ENCODE data around the gene PHF3.
A peak's percentile ranks its signal among the peaks of the same experiment; 100 is the strongest.

The PHF3 gene, protein sequence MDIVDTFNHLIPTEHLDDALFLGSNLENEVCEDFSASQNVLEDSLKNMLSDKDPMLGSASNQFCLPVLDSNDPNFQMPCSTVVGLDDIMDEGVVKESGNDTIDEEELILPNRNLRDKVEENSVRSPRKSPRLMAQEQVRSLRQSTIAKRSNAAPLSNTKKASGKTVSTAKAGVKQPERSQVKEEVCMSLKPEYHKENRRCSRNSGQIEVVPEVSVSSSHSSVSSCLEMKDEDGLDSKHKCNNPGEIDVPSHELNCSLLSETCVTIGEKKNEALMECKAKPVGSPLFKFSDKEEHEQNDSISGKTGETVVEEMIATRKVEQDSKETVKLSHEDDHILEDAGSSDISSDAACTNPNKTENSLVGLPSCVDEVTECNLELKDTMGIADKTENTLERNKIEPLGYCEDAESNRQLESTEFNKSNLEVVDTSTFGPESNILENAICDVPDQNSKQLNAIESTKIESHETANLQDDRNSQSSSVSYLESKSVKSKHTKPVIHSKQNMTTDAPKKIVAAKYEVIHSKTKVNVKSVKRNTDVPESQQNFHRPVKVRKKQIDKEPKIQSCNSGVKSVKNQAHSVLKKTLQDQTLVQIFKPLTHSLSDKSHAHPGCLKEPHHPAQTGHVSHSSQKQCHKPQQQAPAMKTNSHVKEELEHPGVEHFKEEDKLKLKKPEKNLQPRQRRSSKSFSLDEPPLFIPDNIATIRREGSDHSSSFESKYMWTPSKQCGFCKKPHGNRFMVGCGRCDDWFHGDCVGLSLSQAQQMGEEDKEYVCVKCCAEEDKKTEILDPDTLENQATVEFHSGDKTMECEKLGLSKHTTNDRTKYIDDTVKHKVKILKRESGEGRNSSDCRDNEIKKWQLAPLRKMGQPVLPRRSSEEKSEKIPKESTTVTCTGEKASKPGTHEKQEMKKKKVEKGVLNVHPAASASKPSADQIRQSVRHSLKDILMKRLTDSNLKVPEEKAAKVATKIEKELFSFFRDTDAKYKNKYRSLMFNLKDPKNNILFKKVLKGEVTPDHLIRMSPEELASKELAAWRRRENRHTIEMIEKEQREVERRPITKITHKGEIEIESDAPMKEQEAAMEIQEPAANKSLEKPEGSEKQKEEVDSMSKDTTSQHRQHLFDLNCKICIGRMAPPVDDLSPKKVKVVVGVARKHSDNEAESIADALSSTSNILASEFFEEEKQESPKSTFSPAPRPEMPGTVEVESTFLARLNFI (N-terminal part only)

DNA sequence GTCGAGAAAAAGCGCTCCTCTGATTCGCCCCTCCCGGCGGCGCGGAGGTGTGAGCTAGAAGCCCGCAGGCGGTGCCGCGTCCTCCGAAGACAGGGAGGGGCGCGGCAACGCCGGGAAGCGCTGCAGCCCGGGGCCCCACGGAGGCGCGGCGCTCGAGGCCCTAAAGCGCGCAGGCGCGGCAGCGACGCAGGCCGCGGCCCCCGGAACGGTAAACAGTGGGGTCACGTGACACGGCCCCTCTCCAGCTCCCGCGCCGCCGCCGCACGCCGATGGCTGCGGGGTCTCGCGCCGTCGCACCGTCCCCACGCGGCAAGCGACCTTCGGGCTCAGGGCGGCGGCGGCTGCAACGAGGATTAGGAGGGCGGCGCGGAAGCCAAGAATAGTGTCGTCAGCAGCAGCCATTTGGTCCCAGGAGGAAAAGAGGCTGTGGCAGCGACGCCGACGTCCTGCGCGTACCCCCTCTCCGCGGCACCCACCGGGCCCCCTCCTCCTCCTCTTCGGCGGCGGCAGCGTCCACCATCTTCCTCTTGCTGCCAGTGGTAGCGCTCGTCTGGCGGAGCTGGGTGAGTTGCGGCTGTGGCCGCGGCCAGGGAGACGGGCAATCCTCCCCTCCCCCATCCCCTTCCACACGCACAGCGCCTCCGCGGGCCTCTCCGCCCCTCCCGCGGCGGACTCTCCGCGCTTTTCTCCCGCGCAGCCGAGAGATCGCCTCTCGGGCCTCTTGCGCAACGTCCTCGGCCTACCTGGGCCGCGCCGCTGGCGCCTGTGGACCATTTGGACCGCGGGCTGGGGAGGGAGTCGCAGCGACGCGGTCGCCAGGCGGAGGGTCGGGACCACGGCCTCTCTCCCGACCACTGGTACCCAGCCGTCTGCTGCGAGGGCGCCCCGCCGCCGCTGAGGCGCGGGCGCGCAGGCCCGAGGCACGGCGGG, at the start of gene PHF3:
PHF3 (plus strand) TSS at position 215 of the 930 bp plus-strand sequence. CDS start 10,750 bp downstream, outside the sequence.
- peak; percentile 24 to 97 (median 90) for DNase-seq

DNA sequence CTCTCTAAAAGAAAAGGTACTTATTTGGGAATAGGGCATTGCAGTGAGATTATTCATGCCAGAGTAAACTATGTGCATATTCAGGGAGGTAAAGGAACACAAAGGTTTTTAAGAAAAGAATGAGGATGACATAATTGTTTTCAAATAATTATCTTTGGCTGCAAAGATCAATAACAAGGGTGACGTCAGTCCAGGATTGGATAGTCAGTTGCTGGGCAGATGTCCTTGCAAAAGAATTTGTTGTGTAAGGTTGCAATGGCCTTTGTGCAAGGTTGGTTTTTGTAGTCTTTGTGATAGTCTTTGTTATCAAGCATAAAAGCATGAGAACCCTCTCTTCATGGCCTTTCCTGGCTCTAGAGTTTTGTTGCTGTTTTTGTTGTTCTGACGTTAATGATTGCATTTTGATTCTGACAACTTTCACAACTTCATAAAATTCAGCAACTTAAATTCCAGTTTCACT, 45.6 kb upstream of the PHF3 start:
- DNase-seq = no peak

DNA sequence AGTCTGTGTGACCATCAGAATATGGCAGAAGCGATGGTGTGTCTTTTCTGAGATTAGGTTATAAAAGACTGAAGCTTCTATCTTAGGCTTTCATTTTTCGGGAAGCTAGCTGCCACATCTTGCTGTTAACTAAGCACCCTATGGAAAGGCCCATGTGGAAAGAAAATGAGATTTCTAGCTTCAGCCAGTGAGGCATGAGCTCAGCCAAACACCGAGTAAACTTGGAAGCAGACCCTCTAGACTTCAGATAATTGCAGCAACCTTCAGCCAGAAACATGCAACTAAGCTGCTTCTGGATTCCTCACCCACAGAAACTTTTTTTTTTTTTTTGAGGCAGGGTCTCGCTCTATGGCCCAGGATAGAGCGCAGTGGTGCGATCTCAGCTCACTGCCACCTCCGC, 42.7 kb upstream of the PHF3 start:
- DNase-seq = no peak

DNA sequence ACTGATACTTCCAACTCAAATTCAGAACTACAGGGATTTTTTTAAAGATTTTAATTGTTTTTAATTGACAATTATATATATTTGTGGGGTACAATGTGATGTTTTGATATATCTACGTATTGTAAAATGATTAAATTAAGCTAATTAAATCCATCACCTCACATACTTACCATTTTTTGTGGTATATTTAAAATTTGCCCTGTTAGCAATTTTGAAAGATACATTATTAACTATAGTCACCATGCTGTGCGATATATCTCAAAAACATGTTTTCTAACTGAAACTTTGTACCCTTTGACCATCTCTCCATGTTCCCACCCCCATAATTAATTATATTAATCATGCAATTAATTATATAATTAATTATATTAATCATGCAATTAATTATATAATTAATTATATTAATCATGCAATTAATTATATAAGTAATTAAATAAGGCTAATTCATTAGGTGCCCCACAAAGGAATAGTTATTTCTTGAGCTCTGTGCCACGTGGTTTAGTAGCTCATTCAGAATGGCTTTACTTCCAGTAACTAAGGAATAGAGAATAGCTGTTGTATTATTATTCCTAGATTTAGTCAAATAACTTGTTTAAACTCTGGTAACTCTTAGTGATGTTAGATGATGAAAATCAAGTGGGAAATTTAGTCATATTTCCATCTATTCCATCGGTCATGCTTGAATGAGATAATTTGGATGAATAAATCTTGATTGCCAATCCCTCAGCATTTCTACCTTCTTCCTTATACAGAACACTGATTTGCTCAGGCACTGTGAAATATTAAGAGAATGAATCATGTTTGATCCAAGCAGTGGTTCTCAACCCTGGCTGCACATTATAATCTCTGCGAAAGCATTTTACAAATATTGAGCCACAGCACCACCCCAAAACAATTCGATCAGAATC, 38.2 kb upstream of the PHF3 start:
- no peak for DNase-seq

DNA sequence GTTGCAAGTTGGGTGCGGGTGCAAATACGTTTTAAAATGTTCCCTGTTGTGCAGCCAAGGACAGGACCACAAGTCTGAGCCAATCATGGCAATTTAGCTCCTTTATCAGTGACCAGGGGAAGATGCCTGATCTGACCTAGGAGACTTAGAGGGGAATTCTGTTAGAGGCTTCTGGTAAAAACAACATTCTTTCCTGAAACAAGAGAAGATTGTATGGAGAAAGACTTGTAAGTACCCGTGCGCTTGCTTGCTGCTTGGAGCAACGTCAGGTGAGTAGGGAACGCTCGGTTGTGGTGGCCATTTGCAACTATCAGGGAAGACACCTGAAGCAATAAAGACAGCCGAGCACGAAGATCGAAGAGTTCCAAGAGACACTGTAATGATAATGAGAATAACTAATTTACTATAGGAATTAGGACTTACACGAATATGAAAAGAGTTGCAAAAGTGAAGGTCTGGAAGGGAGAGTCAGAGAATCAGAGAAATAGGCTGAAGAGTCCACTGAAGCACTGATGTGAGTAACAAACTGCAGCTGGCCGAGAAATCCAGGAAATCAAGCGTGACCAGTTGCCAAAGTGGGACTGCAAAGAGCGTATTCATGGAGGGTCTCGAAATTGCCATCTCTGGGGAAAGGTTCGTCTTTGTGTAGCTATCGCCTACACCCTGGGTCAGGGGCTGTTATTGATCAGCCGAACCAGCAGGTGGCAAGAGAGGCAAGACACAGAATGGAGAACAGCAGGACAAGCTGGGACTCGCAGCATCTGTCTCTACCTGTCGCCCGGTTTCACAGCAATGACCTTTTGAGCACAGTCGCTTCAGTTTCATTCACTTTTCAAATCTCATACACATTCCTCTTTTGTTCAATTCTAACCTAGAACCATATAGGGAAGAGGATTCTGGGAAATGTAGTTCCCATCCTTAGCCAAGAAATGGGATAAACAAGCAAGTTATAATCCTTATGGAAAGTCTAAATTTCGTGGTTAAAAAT, 37.3 kb upstream of the PHF3 start:
- peak in 57 of 58 donors; percentile 1 to 81 (median 53) for DNase-seq

DNA sequence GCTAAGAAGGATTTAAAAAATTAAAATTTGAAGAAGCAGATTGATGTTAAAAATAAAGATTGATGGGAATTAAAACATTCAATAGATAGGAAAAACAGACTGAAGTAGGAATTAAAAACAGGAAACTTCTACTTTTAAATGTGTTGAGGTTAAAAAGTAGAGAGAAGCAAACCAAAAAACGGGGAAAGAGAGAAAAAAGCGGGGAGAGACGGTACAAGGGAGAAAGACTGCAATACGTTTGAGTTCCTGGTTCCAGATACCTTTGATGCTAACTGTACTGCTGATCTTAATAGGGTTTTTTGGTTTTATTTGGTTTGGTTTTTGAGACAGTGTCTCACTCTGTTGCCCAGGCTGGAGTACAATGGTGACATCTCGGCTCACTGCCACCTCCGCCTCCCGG, 36.4 kb upstream of the PHF3 start:
- no peak for DNase-seq

DNA sequence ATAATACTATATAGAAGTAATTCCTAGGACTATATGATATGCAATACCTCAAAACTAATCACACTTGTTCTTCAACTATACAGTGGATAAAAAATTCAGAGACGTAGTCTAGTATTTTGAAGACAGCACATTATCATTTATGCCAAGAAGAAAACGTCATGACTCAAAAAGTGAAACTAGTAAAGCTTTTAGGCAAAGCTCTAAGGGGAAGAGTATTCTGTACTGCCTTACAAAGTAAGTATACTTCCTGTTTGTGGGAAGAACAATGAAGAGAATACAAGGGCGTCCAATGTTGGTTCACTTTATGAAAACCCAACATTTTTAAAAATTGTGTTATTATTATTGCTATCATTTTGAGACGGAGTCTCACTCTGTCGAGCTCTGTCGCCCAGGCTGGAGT, 35.5 kb upstream of the PHF3 start:
- no peak for DNase-seq

DNA sequence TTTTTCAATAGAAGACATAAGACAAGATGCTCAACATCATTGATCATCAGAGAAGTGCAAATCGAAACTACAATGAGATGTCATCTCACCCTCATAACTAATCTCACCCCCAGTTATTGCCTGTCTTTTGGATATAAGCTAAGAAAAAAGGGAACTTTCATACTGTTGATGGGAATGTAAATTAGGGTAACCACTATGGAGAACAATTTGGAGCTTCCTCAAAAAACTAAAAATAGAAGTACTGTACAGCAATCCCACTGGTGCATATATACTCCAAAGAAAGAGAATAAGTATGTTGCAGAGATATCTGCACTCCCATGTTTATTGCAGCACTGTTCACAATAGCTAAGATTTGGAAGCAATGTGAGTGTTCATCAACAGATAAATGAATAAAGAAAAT, 26.4 kb upstream of the PHF3 start:
- no peak for DNase-seq

DNA sequence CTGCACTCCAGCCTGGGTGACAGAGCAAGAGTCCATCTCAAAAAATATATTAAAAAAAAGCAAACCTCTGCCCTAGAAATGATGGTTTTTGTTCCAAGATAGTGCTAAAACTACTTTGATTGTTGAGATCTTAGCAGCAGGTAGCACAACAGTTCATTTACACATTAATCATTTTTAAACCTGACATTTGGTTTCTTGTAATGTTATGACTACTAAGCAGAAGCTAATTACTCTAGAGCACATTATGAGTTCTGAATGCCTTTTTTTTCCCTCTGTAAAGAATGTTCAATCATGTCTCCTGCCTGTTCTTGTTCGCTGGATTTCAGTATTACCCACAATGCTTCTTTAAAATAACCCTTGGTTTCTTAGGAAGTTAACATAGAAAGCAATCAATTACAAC, 24.7 kb upstream of the PHF3 start:
- DNase-seq = no peak

DNA sequence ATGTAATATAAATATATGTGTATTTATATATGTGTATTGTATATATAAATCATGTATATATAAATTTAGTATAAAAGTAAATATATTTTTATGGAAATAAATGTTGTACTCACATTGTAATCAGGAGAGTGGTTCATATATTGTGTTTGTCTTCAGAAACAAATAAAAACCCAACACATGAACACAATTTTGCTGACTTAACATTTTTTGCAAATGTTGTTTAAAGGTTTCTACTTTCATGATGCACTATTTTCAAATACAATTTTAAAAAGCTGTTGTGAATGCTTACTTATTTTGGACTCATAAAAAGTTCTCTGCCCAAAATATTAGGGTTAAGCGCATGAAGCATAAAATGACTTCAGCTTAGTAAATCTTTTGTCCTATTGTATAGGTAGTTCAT, 24.0 kb upstream of the PHF3 start:
- no peak for DNase-seq

DNA sequence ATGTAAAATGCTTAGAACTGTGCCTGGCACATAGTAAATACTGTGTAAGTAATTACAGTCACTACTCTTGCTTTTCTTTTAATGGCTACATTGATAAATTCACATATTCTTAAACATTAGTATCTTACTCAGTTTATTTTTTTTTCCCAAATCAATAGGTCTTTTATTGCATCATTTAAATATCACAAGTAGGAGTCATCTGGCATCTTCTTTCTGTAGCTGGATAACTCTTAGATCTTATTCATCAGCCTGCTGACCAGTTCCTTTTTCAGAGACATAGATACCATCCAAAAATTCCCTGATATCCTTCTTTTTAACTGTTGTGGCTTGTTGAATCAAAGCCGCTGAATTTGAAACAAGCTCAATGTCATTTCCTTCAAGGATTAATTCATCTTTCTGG, 20.0 kb upstream of the PHF3 start:
- no peak for DNase-seq

DNA sequence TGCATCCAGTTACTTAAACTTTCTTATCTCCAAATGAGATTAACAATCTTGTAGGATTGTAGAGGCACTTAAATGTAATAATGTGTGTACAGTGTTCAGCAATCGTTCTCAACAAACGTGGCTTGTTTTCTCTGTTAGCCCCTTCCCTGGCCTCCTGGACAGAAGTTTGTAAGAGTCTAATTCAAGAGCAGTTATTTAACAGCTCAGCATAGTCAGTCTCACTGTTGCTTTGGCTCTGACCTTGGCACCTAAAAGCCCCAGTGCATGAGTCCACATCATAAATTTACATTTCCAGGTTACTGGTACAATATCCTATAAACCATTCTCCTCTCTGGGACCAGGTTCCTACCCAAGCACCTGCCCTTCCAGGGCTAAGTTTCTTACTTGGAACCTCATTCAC, 11.5 kb upstream of the PHF3 start:
- no peak for DNase-seq

DNA sequence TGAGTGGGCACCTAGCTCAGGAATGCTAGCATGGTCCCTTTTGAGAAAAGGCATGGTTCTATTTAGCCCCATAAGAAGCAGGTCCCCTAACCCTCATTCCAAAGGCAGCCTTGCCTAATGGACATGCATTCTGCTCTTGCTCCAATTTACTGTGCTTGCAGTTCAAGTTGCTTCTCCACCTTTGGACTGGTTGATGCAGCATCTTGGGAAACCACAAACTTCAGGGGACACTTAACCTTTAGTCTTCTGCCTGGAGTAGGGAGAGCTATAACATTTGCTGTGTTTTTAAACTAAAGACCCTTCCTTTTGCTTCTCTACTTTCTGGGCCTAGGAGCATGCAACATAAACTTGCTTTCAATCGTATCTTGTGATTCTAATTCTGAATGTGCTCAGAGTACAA, 5.1 kb upstream of the PHF3 start:
- DNase-seq = no peak

DNA sequence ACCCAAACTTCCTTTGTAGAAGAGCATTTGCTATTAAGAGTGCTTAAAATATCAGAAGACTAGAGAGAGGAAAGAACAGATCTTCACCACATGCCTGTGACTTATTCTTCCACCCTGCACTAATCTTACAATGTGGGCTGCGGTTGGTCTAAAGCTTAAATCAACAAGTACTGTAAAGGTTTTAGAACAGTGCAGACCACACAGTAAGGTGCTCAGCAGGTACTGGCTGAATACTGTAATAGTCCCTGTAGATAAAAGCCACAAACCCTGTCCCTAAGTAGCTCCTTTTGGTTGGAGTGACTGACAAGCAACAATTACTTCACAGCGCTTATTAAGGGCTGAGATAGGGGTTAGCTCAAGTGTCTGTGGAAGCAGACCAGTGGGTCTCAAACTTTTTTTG, 972 bp upstream of the PHF3 start:
- DNase-seq = no peak

DNA sequence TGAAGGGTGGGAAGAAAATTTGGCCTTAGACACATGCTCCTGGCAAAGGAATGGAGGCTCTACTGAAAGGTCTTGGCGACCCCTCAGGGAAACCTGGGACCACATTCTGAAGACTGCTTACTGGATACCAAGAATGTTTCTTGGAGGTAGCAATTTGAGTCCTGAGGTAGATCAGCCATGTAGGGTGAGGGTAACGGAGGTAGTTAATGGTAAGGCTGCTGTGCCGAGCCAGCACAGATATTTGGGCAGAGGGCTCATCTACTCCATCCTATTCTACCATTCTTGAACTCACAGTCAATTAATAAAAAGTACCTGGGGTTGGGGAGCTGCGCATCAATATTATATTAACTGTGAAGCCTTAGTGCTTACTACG, 401 bp upstream of the PHF3 start:
- DNase-seq = peak in 8 of 58 donors; percentile 28 to 53 (median 42)

DNA sequence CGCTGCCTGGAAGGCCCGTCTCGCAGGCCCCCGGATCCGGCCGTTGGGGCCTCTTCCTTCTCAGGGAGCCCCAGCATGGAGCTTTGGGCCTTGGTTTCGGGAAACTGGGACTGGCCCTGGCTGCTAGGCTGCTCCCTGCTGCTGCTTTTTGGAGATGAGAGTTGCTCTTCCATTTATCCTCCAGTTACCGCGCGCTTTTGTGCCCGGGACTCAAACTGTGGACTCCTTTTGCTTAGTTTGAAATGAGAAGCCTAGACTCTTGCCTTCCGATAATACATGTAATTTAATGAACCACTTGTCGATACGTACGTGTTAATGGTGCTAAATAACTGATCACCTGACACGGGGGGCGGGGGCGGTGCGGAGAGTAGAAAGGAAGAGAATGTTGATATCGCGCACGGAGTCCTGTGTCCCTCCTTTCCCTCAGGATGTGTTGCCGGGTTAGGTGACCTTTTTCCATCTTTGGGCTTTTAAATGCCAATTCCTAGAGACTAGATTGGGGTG, 968 bp downstream of the PHF3 start:
- DNase-seq = peak in 54 of 58 donors; percentile 11 to 82 (median 54)

DNA sequence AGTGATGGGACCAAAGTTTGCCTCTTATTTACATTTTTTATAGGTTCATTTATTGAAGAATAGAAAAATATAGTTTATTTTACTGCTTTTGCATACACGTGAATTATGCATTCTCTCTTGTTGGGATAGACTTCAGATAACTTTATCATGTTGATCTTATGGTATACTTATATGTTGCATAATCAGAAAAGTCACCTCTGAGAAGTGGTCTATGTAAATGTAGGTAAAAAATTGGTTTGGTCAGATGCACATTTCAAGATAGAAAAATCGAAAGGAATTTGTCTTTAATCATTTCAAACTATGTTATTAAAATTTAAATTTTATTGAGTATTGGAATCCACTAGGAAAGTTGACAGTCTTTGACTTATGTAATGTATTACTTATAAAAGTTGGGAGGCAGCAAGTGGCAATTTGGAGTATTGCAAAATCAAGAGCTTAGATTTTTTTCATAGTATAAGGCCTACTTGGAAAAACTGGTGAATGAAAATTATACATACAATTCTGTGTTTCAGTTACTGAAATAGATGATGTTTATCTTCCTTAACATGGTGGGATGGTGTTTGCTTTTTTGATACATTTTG, 2.4 kb downstream of the PHF3 start:
- no peak for DNase-seq

DNA sequence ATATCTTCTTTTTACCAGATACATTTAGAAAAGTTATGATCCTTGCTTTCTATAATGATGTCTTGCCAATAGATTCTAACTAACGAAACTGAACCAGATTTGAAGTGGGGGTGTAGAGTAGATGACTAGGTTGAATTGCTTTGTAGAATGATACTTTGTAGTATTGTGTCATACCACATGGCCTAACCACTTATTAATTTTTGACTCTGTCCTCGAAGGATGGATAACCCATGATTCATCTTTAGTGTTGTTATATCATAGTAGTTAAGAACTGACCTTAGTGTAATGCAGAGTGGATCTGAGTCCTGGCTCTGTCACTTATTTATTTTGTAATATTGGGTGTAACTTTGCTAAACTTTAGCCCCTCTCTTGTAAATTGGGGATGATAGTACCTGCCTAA, 4.5 kb downstream of the PHF3 start:
- DNase-seq = no peak
